SK-N-SH treated with all-trans-retinoic acid at 6 μM for 48 hours (cell line): ENCODE results near the gene GNA12.

Experiments used
- CSDC2 ChIP-seq: fragments of 250-450 bp; sonication (Bioruptor Pico); IDR thresholded peaks from 2 replicates; pipeline ENCODE4 v1.5.0; 2020; ENCODE audit warnings: mild to moderate bottlenecking, moderate library complexity
- RARB ChIP-seq: fragments of 250-450 bp; sonication (Bioruptor Pico); IDR thresholded peaks from 2 replicates; pipeline ENCODE4 v1.8.0; 2021; ENCODE audit warnings: mild to moderate bottlenecking, moderate library complexity
- ZFP3 ChIP-seq: fragments of 250-450 bp; sonication (Bioruptor Pico); IDR thresholded peaks from 2 replicates; pipeline ENCODE4 v1.5.0; 2020; ENCODE audit warnings: mild to moderate bottlenecking, moderate library complexity
- ZFP30 ChIP-seq: fragments of 450-650 bp; formaldehyde crosslinking; IDR thresholded peaks from 2 replicates; pipeline ENCODE4 v1.5.0; 2022; ENCODE audit warnings: mild to moderate bottlenecking, moderate library complexity

DNA sequence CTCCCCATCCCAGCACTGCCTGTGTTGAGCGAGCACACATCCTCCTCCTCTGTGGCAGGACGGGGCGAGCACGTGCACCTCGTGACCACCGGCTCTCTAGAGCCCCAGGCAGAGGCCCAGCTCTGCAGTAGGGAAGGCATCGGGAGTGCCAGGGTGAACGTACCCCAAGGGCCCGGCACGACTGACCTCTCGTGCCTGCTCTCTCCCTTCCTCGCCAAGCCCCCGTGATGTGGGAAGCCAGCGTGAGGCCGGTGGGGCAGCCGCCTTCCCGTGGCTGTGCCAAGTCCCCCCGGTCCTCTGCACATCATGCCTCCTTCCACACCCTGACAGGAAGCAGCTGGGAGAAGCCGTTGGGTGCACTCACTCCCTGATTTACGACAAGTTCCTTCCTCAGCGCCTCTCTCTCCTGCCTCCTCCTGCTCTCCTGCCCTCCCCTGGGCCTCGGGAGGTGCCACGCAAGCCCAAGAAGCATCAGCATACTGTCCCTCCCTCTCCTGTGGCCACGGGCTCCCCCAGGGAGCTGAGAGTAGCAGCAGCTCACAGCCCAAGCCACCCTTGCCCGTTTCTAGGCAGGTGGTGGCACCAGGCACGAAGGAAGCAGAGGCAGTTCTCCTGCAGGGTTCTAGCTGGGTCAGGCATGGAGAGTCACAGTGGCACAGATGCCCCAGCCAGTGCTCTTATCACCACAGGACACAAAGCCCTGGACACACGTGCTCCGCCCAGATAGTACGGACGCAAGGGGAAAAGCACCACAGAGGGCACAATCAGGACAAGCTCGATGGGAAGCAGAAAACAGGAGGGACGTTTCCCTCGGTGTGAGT, 109.1 kb downstream of the GNA12 start:
- TF ChIP-seq ZFP3 (CRISPR knock-in tag) (no peak), RARB (no peak), ZFP30 (no peak), CSDC2 (no peak)
